HepG2 (cell line): Measurements from ENCODE around the gene IKBKE. TPM values are rescaled to one million over a fixed set of nuclear protein-coding genes. Genes with fewer than 3 reads are reported as not detected.

Experiments
- ATAC-seq: fragments of 200-7000 bp; cut with Tn5 transposase; 3 replicates; pipeline ENCODE4 v1.9.1; 2020; ENCODE audit warnings: mild to moderate bottlenecking, moderate library complexity
- BruUV-seq: library from RNA; stranded (reverse); fragments of 400-500 nt; replicated peaks from 2 replicates; lab custom pipeline; 2021; lab: Mats Ljungman, UMichigan
- CTCF ChIA-PET: fragments of 300-600 bp; formaldehyde crosslinking; extraction: SDS; loops from one replicate; lab custom pipeline; 2021; ENCODE audit warnings: low total read pairs, inconsistent platforms, low intra/inter-chr PET ratio; lab: Yijun Ruan, JAX
- POLR2A ChIA-PET: fragments of 350-600 bp; sonication (Branson Sonifier 250); formaldehyde crosslinking; loops from one replicate; lab custom pipeline; 2020; ENCODE audit warnings: antibody characterized with exemption, inconsistent platforms; lab: Yijun Ruan, JAX
- DNase-seq: peaks from one replicate; pipeline ENCODE4 v3.0.0-alpha.2; 2015; ENCODE audit warnings: low spot score
- FAIRE-seq: peaks from 3 replicates; lab custom pipeline; 2011; peaks lifted over from hg19 to GRCh38; lab: Jason Lieb, UNC
- H2AFZ ChIP-seq: one replicate; pipeline ENCODE4 v1.6.1; 2011; ENCODE audit warnings: low read length, inconsistent platforms
- H3K27ac ChIP-seq: fragments of 300-600 bp; 3 replicates; pipeline ENCODE4 v1.8.0; 2011; ENCODE audit warnings: mixed run types, mild to moderate bottlenecking, mixed read lengths, low read length, inconsistent platforms; ENCODE audit not compliant: insufficient read depth; ENCODE audit errors: extremely low read length
- H3K27me3 ChIP-seq, 2 experiments: fragments of 200-600 bp in 1 of 2; 2 replicates in 1 of 2; 3 replicates in 1 of 2; pipeline versions ENCODE4 v1.6.0 to v1.8.0; 2011; ENCODE audit warnings: low read length in 2 of 2, mild to moderate bottlenecking in 2 of 2, moderate library complexity in 2 of 2, inconsistent platforms in 1 of 2; ENCODE audit not compliant: insufficient read depth in 2 of 2, control insufficient read depth in 1 of 2
- H3K36me3 ChIP-seq, 2 experiments: fragments of 200-600 bp in 1 of 2; replicated peaks in 1 of 2; 2 replicates in 1 of 2; 3 replicates in 1 of 2; pipeline versions ENCODE4 v1.5.1 to v1.8.0; 2011; ENCODE audit warnings: low read length in 2 of 2, inconsistent platforms in 1 of 2; ENCODE audit not compliant: insufficient read depth in 2 of 2, control insufficient read depth in 1 of 2
- H3K4me1 ChIP-seq: 2 replicates; pipeline ENCODE4 v1.5.1; 2012; ENCODE audit warnings: low read length, inconsistent platforms; ENCODE audit not compliant: insufficient read depth
- H3K4me2 ChIP-seq: 2 replicates; pipeline ENCODE4 v1.6.0; 2011; ENCODE audit warnings: low read depth, low read length, inconsistent platforms
- H3K4me3 ChIP-seq, 3 experiments: fragments of 200-600 bp in 1 of 3; sonication (generic), shearing (Covaris generic) in 1 of 3; replicated peaks in 1 of 3; 2 replicates each; pipeline ENCODE4 v1.5.1; 2011 to 2016; ENCODE audit warnings: low read length in 3 of 3, inconsistent platforms in 2 of 3, low read depth in 2 of 3, mild to moderate bottlenecking in 2 of 3, control low read depth in 1 of 3, mixed read lengths in 1 of 3; ENCODE audit not compliant: insufficient read depth in 1 of 3
- H3K79me2 ChIP-seq: one replicate; pipeline ENCODE4 v1.6.1; 2011; ENCODE audit warnings: low read length, inconsistent platforms; ENCODE audit not compliant: insufficient read depth
- H3K9ac ChIP-seq: 2 replicates; pipeline ENCODE4 v1.6.0; 2011; ENCODE audit warnings: mild to moderate bottlenecking, low read depth, low read length, inconsistent platforms; ENCODE audit not compliant: insufficient read depth
- H3K9me3 ChIP-seq: 2 replicates; pipeline ENCODE4 v1.5.1; 2012; ENCODE audit warnings: mild to moderate bottlenecking, low read length
- H4K20me1 ChIP-seq: 2 replicates; pipeline ENCODE4 v1.6.0; 2011; ENCODE audit warnings: inconsistent platforms, mild to moderate bottlenecking, low read length, moderate library complexity; ENCODE audit not compliant: insufficient read depth
- KLF6 ChIP-seq: IDR thresholded peaks from 2 replicates; pipeline ENCODE4 v1.8.0; 2016; ENCODE audit warnings: missing biosample characterization, missing genetic modification reagents
- MEIS2 ChIP-seq: sonication (generic); formaldehyde crosslinking; IDR thresholded peaks from 2 replicates; pipeline ENCODE4 v1.9.0; 2021; ENCODE audit warnings: mild to moderate bottlenecking, missing genetic modification reagents
- POGZ ChIP-seq: sonication (generic); formaldehyde crosslinking; IDR thresholded peaks from 2 replicates; pipeline ENCODE4 v1.4.0; 2020; ENCODE audit warnings: mild to moderate bottlenecking, missing genetic modification reagents
- TFAP4 ChIP-seq: sonication (generic); IDR thresholded peaks from 2 replicates; pipeline ENCODE4 v1.6.1; 2016; ENCODE audit warnings: low read depth, borderline replicate concordance
- ZKSCAN1 ChIP-seq: fragments of 150-350 bp; IDR thresholded peaks from 2 replicates; pipeline ENCODE4 v1.6.1; 2014; ENCODE audit warnings: low read length
- ZNF18 ChIP-seq: sonication (generic); formaldehyde crosslinking; IDR thresholded peaks from 2 replicates; pipeline ENCODE4 v1.8.0; 2022; ENCODE audit warnings: mild to moderate bottlenecking, missing genetic modification reagents; ENCODE audit not compliant: insufficient replicate concordance
- ZNF589 ChIP-seq: sonication (generic); formaldehyde crosslinking; conservative IDR thresholded peaks from 2 replicates; pipeline ENCODE4 v1.8.0; 2022; ENCODE audit warnings: mild to moderate bottlenecking, moderate library complexity, missing genetic modification reagents
- ZNF777 ChIP-seq: sonication (generic); formaldehyde crosslinking; IDR thresholded peaks from 2 replicates; pipeline ENCODE4 v1.4.0; 2020; ENCODE audit warnings: missing genetic modification reagents
- WGBS: methylation state at CpG from one replicate; pipeline ENCODE4 v1.1.6; 2017; ENCODE audit warnings: low lambda C conversion rate; 5-methylcytosine and 5-hydroxymethylcytosine counted together
- in situ Hi-C: cut with HindIII; loops from 2 replicates; pipeline ENCODE4 v1.10.0; 2017; ENCODE audit warnings: low pct_unique_long_range_greater_than_20kb; ENCODE audit not compliant: extremely low pct_ligation_motif_present
- intact Hi-C: fragments of 100-400 bp; cut with micrococcal nuclease; formaldehyde crosslinking; loops from one replicate; pipeline ENCODE4 v1.10.0; 2022; ENCODE audit not compliant: unreplicated experiment
- polyA plus RNA-seq, 8 experiments: library from polyadenylated mRNA; depleted of rRNA in 3 of 8; stranded (reverse) in 7 of 8; unstranded in 1 of 8; fragments of >200 nt; fragmentation: Illumina TruSeq in 4 of 8; extraction: Trizol in 4 of 8; gene quantifications; 2 replicates each; pipeline versions ENCODE4 v1.2.1 to v1.2.3, GENCODE V29; 2011 to 2016; ENCODE audit warnings: low read depth in 4 of 8, missing spikeins in 1 of 8, mixed read lengths in 1 of 8; ENCODE audit not compliant: insufficient read depth in 1 of 8
- total RNA-seq, 5 experiments: library from RNA; depleted of rRNA; stranded (reverse); fragments of >200 nt; fragmentation: Illumina TruSeq; extraction: Trizol; gene quantifications; 2 replicates each; pipeline ENCODE4 v1.2.3, GENCODE V29; 2016; ENCODE audit warnings: low read depth in 1 of 5

IKBKE gene
- total and polyA plus RNA-seq, 2 of the 13 experiments (the other 11 are each of a cell fraction or from before 2014, with no cell fraction given): 4.5 to 5.8 TPM

- TF ChIP-seq TFAP4 (no peak), ZNF589 (CRISPR knock-in tag) (no peak), POGZ (CRISPR knock-in tag) (no peak)
- TF ChIP-seq, all 625 proteins: peak for 0
These were observed 48.5 kb upstream of the IKBKE start (continued) for GRCh38 chr1:206421616-206422340.

GRCh38 chr1:206422525-206422924, 47.8 kb upstream of the IKBKE start:
- Histone ChIP-seq H3K4me3 (no peak overlapping the region), H3K9me3 (no peaks in the 10 kb centered on the region), H3K36me3 (peaks cover 14 to 49% of the 10 kb centered on the region in 2 experiments), H3K27ac (no peak overlapping the region), H3K4me1 (no peaks in the 10 kb centered on the region), H4K20me1 (no peaks in the 10 kb centered on the region), H3K4me2 (no peak overlapping the region), H3K79me2 (no peaks in the 10 kb centered on the region), H3K9ac (no peak overlapping the region), H2AFZ (no peak overlapping the region), H3K27me3 (no peaks in the 10 kb centered on the region)
- intact Hi-C loops (no loop called here), in situ Hi-C loops (no loop called here)
- DNase-seq (no peak), FAIRE-seq (no peak), ATAC-seq (no peak)
- no TSS peak for BruUV-seq
- ChIA-PET POLR2A (no interaction called here), CTCF (no interaction called here)
- TF ChIP-seq ZNF777 (CRISPR knock-in tag) (no peak), ZKSCAN1 (no peak), MEIS2 (no peak)
- 89% methylated on average over 1 of the region's 1 CpG for WGBS

GRCh38 chr1:206427291-206427690, 43.0 kb upstream of the IKBKE start:
- WGBS: 90% methylated on average over 3 of the region's 6 CpGs
- no peaks in the 10 kb centered on the region for H3K4me1 ChIP-seq
- FAIRE-seq (no peak), ATAC-seq (no peak), DNase-seq (no peak)
- no peaks in the 10 kb centered on the region for H3K79me2 ChIP-seq
- H4K20me1 ChIP-seq: no peaks in the 10 kb centered on the region
- H3K9me3 ChIP-seq: no peaks in the 10 kb centered on the region
- H3K4me3 ChIP-seq: no peak overlapping the region
- H3K4me2 ChIP-seq: no peak overlapping the region
- intact Hi-C loops (no loop called here), in situ Hi-C loops (no loop called here)
- CTCF ChIA-PET: no interaction called here
- no peaks in the 10 kb centered on the region for H3K27me3 ChIP-seq
- POLR2A ChIA-PET: no interaction called here
- H3K27ac ChIP-seq: no peak overlapping the region
- H3K36me3 ChIP-seq: peaks cover 17 to 51% of the 10 kb centered on the region in 2 experiments
- H2AFZ ChIP-seq: no peak overlapping the region
- BruUV-seq: no TSS peak
- no peak overlapping the region for H3K9ac ChIP-seq
- TF ChIP-seq ZNF18 (no peak), KLF6 (CRISPR knock-in tag) (no peak)
- TF ChIP-seq, all 625 proteins: peak for 0
